Measurements from ENCODE around the gene TNFSF11.

Gene TNFSF11

DNA sequence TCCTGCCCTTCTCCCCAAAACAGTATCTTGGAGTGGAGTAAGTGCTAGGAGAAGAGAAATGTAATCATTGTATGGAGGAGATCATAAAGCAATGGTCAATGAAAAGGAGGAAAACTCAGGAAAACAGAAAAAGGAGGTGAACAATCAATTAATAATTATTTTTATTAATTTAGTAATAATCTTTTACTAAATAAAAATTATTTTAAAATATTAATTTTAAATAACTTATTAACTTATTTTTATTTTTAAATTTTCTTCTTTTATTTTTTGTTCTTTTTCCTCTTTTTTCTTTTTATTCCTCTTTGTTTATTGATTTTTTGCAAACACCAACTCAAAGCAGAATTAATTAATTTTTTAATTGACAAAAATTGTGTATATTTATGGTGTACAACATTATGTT lies 80.3 kb downstream of the TNFSF11 start:
- no peak for DNase-seq (ENCODE audit: low read depth)

DNA sequence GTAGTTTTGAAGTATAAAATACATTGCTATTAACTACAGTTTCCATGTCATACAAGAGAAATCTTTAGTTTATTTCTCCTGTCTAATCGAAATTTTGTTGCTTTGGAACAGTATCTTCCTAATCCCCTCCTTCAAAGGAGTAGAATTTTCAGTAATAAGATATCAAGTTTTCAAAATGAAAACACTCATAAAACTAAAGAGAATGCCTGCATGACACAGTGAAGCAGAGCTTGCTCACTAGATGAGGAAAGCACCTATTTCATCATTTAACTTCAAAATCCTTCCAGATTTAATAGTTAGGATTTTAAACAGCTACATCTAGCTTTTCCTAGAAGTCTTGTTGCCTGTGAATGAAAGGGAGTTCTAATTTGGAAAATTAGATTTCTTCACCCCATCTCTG lies 80.8 kb downstream of the TNFSF11 start:
- no peak for DNase-seq (ENCODE audit: low read depth)

DNA sequence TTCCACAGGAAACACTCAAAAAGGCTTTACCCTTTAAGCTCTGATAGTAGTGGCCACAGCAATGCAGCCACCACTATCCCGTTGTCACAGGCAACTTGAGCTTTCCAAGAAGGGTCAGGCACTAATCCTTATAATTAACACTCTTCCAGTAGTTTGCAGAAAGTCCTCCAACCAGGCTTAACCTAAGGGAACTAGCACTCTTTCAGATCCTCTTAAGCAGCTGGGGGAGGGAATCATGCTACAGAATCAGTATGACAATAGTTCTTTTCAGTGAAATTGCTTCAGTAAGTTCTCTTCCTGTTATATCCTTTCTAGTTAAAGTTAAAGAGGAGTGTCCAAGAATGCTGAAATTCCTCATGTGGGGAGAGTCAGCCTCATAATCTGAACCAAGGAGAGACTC lies 82.2 kb downstream of the TNFSF11 start:
- DNase-seq (ENCODE audit: low read depth): no peak

- no peak for DNase-seq (ENCODE audit: low read depth)
Measured at GRCh38 chr13:42656958-42657357, 83.0 kb downstream of the TNFSF11 start.
